Effector memory CD4-positive, alpha-beta T cell (primary cell): ENCODE results near the gene XPR1.

Experiments
- DNase-seq, 3 donors: peaks; one replicate each; pipeline ENCODE4 v3.0.0-alpha.2; 2020
- H3K27ac ChIP-seq: 2 replicates; pipeline ENCODE4 v1.7.0; 2013; ENCODE audit warnings: mild to moderate bottlenecking, low read length, moderate library complexity; ENCODE audit not compliant: insufficient read depth, poor library complexity, severe bottlenecking
- H3K27me3 ChIP-seq: replicated peaks from 2 replicates; pipeline ENCODE4 v1.7.0; 2013; ENCODE audit warnings: mild to moderate bottlenecking, low read length; ENCODE audit not compliant: insufficient read depth, control insufficient read depth, poor library complexity, severe bottlenecking
- H3K36me3 ChIP-seq: 2 replicates; pipeline ENCODE4 v1.7.0; 2013; ENCODE audit warnings: mild to moderate bottlenecking, low read length, moderate library complexity; ENCODE audit not compliant: control insufficient read depth, insufficient read depth
- H3K4me1 ChIP-seq: 2 replicates; pipeline ENCODE4 v1.7.0; 2013; ENCODE audit warnings: low read length, mild to moderate bottlenecking; ENCODE audit not compliant: control insufficient read depth, insufficient read depth, poor library complexity, severe bottlenecking
- H3K4me3 ChIP-seq: 2 replicates; pipeline ENCODE4 v1.7.0; 2013; ENCODE audit warnings: low read length, low read depth, mild to moderate bottlenecking; ENCODE audit not compliant: insufficient read depth, poor library complexity, severe bottlenecking
- H3K9me3 ChIP-seq: 2 replicates; pipeline ENCODE4 v1.7.0; 2013; ENCODE audit warnings: mild to moderate bottlenecking, low read length, moderate library complexity; ENCODE audit not compliant: control insufficient read depth

Gene XPR1

GRCh38 chr1:180769889-180770288 lies 138.1 kb downstream of the XPR1 start:
- Histone ChIP-seq H3K36me3 (no peaks in the 10 kb centered on the region), H3K9me3 (no peaks in the 10 kb centered on the region), H3K27me3 (no peaks in the 10 kb centered on the region), H3K4me1 (no peaks in the 10 kb centered on the region), H3K27ac (no peak overlapping the region), H3K4me3 (no peak overlapping the region)
- DNase-seq: no peak

GRCh38 chr1:180773210-180773865 lies 141.5 kb downstream of the XPR1 start:
- H3K9me3 ChIP-seq: no peaks in the 10 kb centered on the region
- no peaks in the 10 kb centered on the region for H3K36me3 ChIP-seq
- DNase-seq: no peak
- no peaks in the 10 kb centered on the region for H3K4me1 ChIP-seq
- H3K27ac ChIP-seq: no peak overlapping the region
- H3K27me3 ChIP-seq: no peaks in the 10 kb centered on the region
- no peak overlapping the region for H3K4me3 ChIP-seq

GRCh38 chr1:180775801-180776200 lies 144.0 kb downstream of the XPR1 start:
- no peaks in the 10 kb centered on the region for H3K4me1 ChIP-seq
- DNase-seq: no peak
- no peaks in the 10 kb centered on the region for H3K27me3 ChIP-seq
- H3K9me3 ChIP-seq: no peaks in the 10 kb centered on the region
- no peak overlapping the region for H3K27ac ChIP-seq
- no peak overlapping the region for H3K4me3 ChIP-seq
- H3K36me3 ChIP-seq: no peaks in the 10 kb centered on the region

- no peak overlapping the region for H3K4me3 ChIP-seq
- H3K4me1 ChIP-seq: no peaks in the 10 kb centered on the region
- H3K27ac ChIP-seq: no peak overlapping the region
- H3K27me3 ChIP-seq: no peaks in the 10 kb centered on the region
- no peak for DNase-seq
- no peaks in the 10 kb centered on the region for H3K9me3 ChIP-seq
- no peaks in the 10 kb centered on the region for H3K36me3 ChIP-seq
Measured at GRCh38 chr1:180777072-180777689, 145.4 kb downstream of the XPR1 start.

- H3K4me3 ChIP-seq: no peak overlapping the region
- H3K4me1 ChIP-seq: no peaks in the 10 kb centered on the region
- H3K36me3 ChIP-seq: no peaks in the 10 kb centered on the region
- H3K27ac ChIP-seq: no peak overlapping the region
- H3K9me3 ChIP-seq: no peaks in the 10 kb centered on the region
- H3K27me3 ChIP-seq: no peaks in the 10 kb centered on the region
- no peak for DNase-seq
Measured at GRCh38 chr1:180778782-180779398, 147.1 kb downstream of the XPR1 start.

GRCh38 chr1:180779584-180779983 lies 147.8 kb downstream of the XPR1 start:
- DNase-seq: no peak
- Histone ChIP-seq H3K36me3 (no peaks in the 10 kb centered on the region), H3K9me3 (no peaks in the 10 kb centered on the region), H3K4me3 (no peak overlapping the region), H3K27ac (no peak overlapping the region), H3K27me3 (no peaks in the 10 kb centered on the region), H3K4me1 (no peaks in the 10 kb centered on the region)

GRCh38 chr1:180781718-180782117 lies 149.9 kb downstream of the XPR1 start:
- H3K36me3 ChIP-seq: no peaks in the 10 kb centered on the region
- H3K27me3 ChIP-seq: no peaks in the 10 kb centered on the region
- H3K4me3 ChIP-seq: no peak overlapping the region
- no peaks in the 10 kb centered on the region for H3K4me1 ChIP-seq
- H3K9me3 ChIP-seq: no peaks in the 10 kb centered on the region
- H3K27ac ChIP-seq: no peak overlapping the region
- no peak for DNase-seq

- DNase-seq: no peak
- no peak overlapping the region for H3K27ac ChIP-seq
- no peaks in the 10 kb centered on the region for H3K9me3 ChIP-seq
- no peaks in the 10 kb centered on the region for H3K27me3 ChIP-seq
- H3K36me3 ChIP-seq: peaks cover 3% of the 10 kb centered on the region
- no peak overlapping the region for H3K4me3 ChIP-seq
- H3K4me1 ChIP-seq: no peaks in the 10 kb centered on the region
Measured at GRCh38 chr1:180785291-180785690, 153.5 kb downstream of the XPR1 start.

GRCh38 chr1:180785887-180786286 lies 154.1 kb downstream of the XPR1 start:
- H3K27me3 ChIP-seq: no peaks in the 10 kb centered on the region
- H3K27ac ChIP-seq: no peak overlapping the region
- DNase-seq: no peak
- H3K9me3 ChIP-seq: no peaks in the 10 kb centered on the region
- no peak overlapping the region for H3K4me3 ChIP-seq
- H3K36me3 ChIP-seq: peaks cover 3% of the 10 kb centered on the region
- H3K4me1 ChIP-seq: no peaks in the 10 kb centered on the region

GRCh38 chr1:180786624-180787023 lies 154.8 kb downstream of the XPR1 start:
- Histone ChIP-seq H3K36me3 (peaks cover 3% of the 10 kb centered on the region), H3K9me3 (no peaks in the 10 kb centered on the region), H3K27ac (no peak overlapping the region), H3K4me1 (no peaks in the 10 kb centered on the region), H3K27me3 (no peaks in the 10 kb centered on the region), H3K4me3 (no peak overlapping the region)
- DNase-seq: no peak
